AG10803 (cell line): ENCODE data around the gene PEF1.

ENCODE experiments used
- DNase-seq: peaks from one replicate; pipeline ENCODE4 v3.0.0; 2010; ENCODE audit warnings: low read depth
- H3K4me3 ChIP-seq: 2 replicates; pipeline ENCODE4 v1.5.1; 2011; ENCODE audit warnings: mild to moderate bottlenecking, low read length, control low read depth
- CTCF ChIP-seq: conservative IDR thresholded peaks from 2 replicates; pipeline ENCODE4 v1.5.1; 2011; ENCODE audit warnings: mild to moderate bottlenecking, low read length, control low read depth, inconsistent platforms

The PEF1 gene

GRCh38 chr1:31655756-31656155, 11.1 kb upstream of the PEF1 start:
- no peak for DNase-seq
- H3K4me3 ChIP-seq, result no peak overlapping the region
- no peak for TF ChIP-seq CTCF

- DNase-seq, result no peak
- no peak for TF ChIP-seq CTCF
- H3K4me3 ChIP-seq, result no peak overlapping the region
These were observed 10.4 kb upstream of the PEF1 start for GRCh38 chr1:31655104-31655503.

DNA sequence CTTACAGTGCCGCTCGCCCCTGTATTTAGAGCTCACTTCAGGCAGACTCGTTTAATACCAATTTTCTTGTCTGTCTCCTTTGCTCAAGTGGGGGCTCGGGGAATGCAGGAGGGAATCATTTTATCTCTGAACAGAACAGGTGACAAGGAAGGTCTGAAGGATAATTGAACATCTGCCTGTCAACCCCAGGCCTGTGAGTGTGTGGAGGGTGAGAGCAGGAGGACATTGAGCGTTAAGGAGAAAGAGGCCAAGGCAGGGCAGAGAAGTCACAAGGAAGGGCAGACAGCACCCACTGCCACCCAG, 9.7 kb upstream of the PEF1 start:
- no peak for DNase-seq
- H3K4me3 ChIP-seq, result no peak overlapping the region
- no peak for TF ChIP-seq CTCF

DNA sequence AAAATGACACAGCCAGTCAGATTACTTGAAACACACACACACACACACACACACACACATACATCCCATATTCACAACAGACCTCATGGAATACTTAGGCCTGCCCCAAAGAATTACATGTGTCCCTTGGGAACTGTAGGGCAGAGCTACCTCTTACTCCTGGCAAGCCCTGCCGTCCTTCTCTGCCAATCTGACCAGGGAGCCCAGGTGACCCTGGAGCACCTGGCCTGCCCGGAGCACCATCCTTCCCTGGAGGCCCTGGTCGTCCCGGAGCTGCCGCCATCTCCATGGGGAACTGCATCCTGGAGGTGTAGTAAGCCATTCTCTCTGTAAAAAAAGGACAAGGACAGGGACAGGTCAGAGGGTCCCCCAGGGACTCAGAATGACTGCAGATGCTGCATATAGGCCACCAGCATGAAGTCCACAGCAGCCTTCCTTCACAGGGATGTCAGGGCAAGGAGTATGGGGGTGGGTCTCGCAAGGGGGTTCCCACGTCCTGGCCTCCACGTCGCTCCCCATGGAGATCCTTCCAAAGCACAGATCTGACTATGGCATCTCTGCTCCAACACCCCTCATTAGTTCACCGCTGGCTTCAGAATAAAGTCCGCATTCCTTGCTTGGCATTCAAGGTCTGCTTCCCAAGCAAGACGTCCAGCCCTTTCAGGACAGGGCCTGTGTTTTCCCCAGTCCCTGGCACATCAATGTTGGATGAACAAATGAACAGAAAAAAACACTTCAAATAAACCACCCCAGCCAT, 9.2 kb upstream of the PEF1 start:
- no peak overlapping the region for H3K4me3 ChIP-seq
- DNase-seq, result no peak
- TF ChIP-seq CTCF, result no peak

GRCh38 chr1:31652891-31653499, 8.3 kb upstream of the PEF1 start:
- no peak for TF ChIP-seq CTCF
- no peak for DNase-seq
- H3K4me3 ChIP-seq, result no peak overlapping the region

DNA sequence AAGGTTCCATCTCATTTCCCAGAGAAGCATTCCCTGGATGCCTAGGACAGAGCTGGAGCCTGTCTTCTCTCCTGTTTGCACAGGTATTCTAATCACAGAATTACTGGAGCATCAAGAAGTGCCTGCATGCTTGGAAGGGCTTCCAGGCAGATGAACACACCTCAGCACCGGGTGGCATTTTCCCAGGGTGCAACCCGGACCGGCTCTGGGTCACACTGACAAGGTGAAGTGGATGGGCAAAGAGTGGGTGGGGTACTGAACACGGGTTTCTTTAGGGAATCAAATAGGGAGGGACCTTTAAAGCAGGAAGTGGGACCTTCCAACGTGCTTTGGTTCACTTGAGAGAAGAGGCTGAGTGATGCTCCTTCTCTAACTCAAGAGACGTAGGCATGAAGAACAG, 7.1 kb upstream of the PEF1 start:
- DNase-seq, result no peak

More for the DNA sequence above, 7.1 kb upstream of the PEF1 start:
- no peak overlapping the region for H3K4me3 ChIP-seq
- no peak for TF ChIP-seq CTCF
